Progenitor cell of endocrine pancreas (in vitro differentiated cells): ENCODE data around the gene RTKN. TPM values are rescaled to one million over a fixed set of nuclear protein-coding genes. Genes with fewer than 3 reads are reported as not detected.
A peak's percentile ranks its signal among the peaks of the same experiment; 100 is the strongest.

Experiments used
- DNase-seq: peaks from one replicate; pipeline ENCODE4 v3.0.0; 2021; ENCODE audit warnings: low spot score; ENCODE audit not compliant: unreplicated experiment
- H3K27ac Mint-ChIP-seq: 2 replicates; pipeline ENCODE4 v1.8.0; 2021; ENCODE audit warnings: mild to moderate bottlenecking, moderate library complexity, mixed read lengths
- H3K27me3 Mint-ChIP-seq: 2 replicates; pipeline ENCODE4 v1.8.0; 2021; ENCODE audit warnings: mixed read lengths
- H3K36me3 Mint-ChIP-seq: 2 replicates; pipeline ENCODE4 v1.8.0; 2022; ENCODE audit warnings: mixed read lengths; ENCODE audit not compliant: insufficient read depth
- H3K4me1 Mint-ChIP-seq: 2 replicates; pipeline ENCODE4 v1.8.0; 2021; ENCODE audit warnings: low read depth, mixed read lengths
- H3K4me3 Mint-ChIP-seq: 2 replicates; pipeline ENCODE4 v1.8.0; 2021; ENCODE audit warnings: low read depth, mild to moderate bottlenecking, moderate library complexity, mixed read lengths
- H3K9me3 Mint-ChIP-seq: 2 replicates; pipeline ENCODE4 v1.8.0; 2021; ENCODE audit warnings: low read depth, mixed read lengths
- total RNA-seq: library from RNA; stranded (reverse); gene quantifications from 2 replicates; pipeline ENCODE4 v1.2.1, GENCODE V29; 2021
- TF ChIP-seq, protein P1 (sequence below): fragments of 200-600 bp; sonication (generic); IDR thresholded peaks from one replicate; pipeline ENCODE4 v1.5.0; 2021; ENCODE audit warnings: antibody characterized with exemption, mild to moderate bottlenecking; ENCODE audit not compliant: unreplicated experiment

RTKN gene
- total RNA-seq, 1 donor from 2014 or later, result 129 TPM

DNA sequence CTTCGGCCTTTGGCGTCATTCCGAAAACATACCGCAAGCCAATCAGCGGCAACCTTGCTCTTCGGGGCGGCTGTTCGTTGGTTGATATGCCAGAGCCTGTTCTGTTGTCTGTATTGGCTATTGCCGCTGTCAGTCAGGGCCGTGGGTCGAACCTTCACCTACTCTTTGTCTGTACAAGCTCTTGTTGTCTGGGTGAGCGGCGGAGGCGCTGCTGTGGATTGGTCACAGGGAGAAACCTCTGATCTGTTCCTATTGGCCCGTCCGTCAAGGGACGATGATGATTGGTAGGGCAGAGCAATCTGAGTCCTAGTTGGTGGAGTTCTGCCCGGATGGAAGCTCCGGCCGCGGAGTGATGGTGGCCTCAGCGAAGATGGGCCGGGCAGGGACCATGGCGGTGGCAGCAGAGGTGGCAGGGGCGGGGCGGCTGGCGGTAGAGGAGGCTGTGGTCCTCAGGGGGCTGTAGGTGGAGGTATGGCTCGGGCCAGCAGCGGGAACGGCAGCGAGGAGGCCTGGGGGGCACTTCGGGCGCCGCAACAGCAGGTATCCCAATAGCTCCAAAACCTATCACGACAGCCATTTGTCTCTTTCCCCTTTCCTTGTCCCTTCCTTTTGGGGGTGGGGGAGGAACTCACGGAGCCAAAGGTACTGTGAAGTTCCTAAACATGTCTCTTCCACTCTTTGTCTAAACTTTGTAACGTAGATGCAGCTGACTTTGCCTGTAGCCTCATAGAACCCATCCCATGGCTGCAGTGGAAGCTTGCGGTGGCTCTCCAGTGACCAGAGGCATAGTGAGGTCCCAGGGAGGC, 16.6 kb upstream of the RTKN start, which contains the start of gene WBP1:
TSS of gene WBP1 (plus strand) at position 307 of the 806 bp plus-strand sequence. CDS start at position 472, 165 bp downstream.
- peaks cover 1% of the 10 kb centered on the region for H3K36me3 Mint-ChIP-seq
- TF ChIP-seq, protein P1, sequence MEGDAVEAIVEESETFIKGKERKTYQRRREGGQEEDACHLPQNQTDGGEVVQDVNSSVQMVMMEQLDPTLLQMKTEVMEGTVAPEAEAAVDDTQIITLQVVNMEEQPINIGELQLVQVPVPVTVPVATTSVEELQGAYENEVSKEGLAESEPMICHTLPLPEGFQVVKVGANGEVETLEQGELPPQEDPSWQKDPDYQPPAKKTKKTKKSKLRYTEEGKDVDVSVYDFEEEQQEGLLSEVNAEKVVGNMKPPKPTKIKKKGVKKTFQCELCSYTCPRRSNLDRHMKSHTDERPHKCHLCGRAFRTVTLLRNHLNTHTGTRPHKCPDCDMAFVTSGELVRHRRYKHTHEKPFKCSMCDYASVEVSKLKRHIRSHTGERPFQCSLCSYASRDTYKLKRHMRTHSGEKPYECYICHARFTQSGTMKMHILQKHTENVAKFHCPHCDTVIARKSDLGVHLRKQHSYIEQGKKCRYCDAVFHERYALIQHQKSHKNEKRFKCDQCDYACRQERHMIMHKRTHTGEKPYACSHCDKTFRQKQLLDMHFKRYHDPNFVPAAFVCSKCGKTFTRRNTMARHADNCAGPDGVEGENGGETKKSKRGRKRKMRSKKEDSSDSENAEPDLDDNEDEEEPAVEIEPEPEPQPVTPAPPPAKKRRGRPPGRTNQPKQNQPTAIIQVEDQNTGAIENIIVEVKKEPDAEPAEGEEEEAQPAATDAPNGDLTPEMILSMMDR, result no peak
- no peaks in the 10 kb centered on the region for H3K27me3 Mint-ChIP-seq
- H3K9me3 Mint-ChIP-seq, result no peaks in the 10 kb centered on the region
- peak within 1 kb of the TSS; percentile 99 for H3K27ac Mint-ChIP-seq
- peak; percentile 98 for DNase-seq
- H3K4me3 Mint-ChIP-seq, result peak within 1 kb of the TSS; percentile 89
- peaks cover 36% of the 10 kb centered on the region for H3K4me1 Mint-ChIP-seq

- Mint-ChIP-seq H3K4me1 (peaks cover 33% of the 10 kb centered on the region), H3K36me3 (peaks cover 1% of the 10 kb centered on the region), H3K9me3 (no peaks in the 10 kb centered on the region)
These were observed 15.9 kb upstream of the RTKN start for GRCh38 chr2:74457549-74458131.

GRCh38 chr2:74457129-74457548, 15.4 kb upstream of the RTKN start:
- Mint-ChIP-seq H3K36me3 (peaks cover 1% of the 10 kb centered on the region), H3K9me3 (no peaks in the 10 kb centered on the region), H3K27me3 (peaks cover 4% of the 10 kb centered on the region), H3K4me1 (peaks cover 33% of the 10 kb centered on the region), H3K4me3 (peak overlapping the region; percentile 89), H3K27ac (peak overlapping the region; percentile 96)
- TF ChIP-seq, protein P1, result no peak
- DNase-seq, result no peak

More at GRCh38 chr2:74457549-74458131, 15.9 kb upstream of the RTKN start:
- peak overlapping the region; percentile 99 for H3K27ac Mint-ChIP-seq
- H3K27me3 Mint-ChIP-seq, result peaks cover 4% of the 10 kb centered on the region
- DNase-seq, result peak; percentile 67
- peak overlapping the region; percentile 89 for H3K4me3 Mint-ChIP-seq
- TF ChIP-seq, protein P1, result no peak

GRCh38 chr2:74454654-74455511, 13.1 kb upstream of the RTKN start, which contains the start of gene INO80B:
Gene INO80B (plus strand): TSS chr2:74455087. CDS start chr2:74455117, 30 bp downstream.
- no peaks in the 10 kb centered on the region for H3K36me3 Mint-ChIP-seq
- peak; percentile 93 for DNase-seq
- H3K9me3 Mint-ChIP-seq, result no peaks in the 10 kb centered on the region
- H3K27me3 Mint-ChIP-seq, result peaks cover 4% of the 10 kb centered on the region
- peak within 1 kb of the TSS; percentile 89 for H3K4me3 Mint-ChIP-seq
- H3K27ac Mint-ChIP-seq, result peak within 1 kb of the TSS; percentile 96
- H3K4me1 Mint-ChIP-seq, result peaks cover 33% of the 10 kb centered on the region
- TF ChIP-seq, protein P1, result no peak
